PC-3 (cell line): ENCODE data around the gene CDHR5.

ENCODE experiments used
- EZH2phosphoT487 ChIP-seq: fragments of 300-600 bp; sonication (generic); IDR thresholded peaks from 2 replicates; pipeline ENCODE4 v1.6.1; 2018; ENCODE audit warnings: mild to moderate bottlenecking, antibody characterized with exemption, low read length, borderline replicate concordance
- TF ChIP-seq, protein P1 (sequence below): fragments of 300-600 bp; sonication (generic); conservative IDR thresholded peaks from 2 replicates; pipeline ENCODE4 v1.5.1; 2017; ENCODE audit warnings: antibody characterized with exemption, low read depth, mild to moderate bottlenecking, low read length

DNA sequence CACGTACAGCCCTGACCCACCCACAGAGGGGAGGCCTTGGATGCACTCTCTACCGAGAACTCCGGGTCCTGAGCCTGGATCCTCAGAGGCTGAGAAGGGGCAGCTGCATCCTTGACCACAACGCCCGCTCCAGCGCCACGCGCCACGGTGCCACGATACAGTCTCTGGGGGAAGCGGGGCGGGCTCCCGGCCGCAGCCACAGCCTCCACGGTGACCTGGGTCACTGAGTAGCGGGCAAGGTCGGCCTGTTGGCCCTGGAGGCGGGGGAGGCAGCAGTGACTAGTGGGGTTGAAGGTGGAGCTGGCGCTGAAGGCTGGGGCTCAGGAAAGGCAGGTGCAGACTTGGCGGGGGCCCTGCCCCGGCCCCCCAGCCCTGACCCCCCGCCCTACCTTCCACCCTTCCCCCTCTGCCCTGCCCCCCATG, 5.1 kb downstream of the CDHR5 start:
- TF ChIP-seq EZH2phosphoT487, result no peak
- TF ChIP-seq, protein P1, sequence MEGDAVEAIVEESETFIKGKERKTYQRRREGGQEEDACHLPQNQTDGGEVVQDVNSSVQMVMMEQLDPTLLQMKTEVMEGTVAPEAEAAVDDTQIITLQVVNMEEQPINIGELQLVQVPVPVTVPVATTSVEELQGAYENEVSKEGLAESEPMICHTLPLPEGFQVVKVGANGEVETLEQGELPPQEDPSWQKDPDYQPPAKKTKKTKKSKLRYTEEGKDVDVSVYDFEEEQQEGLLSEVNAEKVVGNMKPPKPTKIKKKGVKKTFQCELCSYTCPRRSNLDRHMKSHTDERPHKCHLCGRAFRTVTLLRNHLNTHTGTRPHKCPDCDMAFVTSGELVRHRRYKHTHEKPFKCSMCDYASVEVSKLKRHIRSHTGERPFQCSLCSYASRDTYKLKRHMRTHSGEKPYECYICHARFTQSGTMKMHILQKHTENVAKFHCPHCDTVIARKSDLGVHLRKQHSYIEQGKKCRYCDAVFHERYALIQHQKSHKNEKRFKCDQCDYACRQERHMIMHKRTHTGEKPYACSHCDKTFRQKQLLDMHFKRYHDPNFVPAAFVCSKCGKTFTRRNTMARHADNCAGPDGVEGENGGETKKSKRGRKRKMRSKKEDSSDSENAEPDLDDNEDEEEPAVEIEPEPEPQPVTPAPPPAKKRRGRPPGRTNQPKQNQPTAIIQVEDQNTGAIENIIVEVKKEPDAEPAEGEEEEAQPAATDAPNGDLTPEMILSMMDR, result no peak
